Hematopoietic multipotent progenitor cell treated with erythropoietin and hydrocortisone succinate and interleukin-3 and kit ligand, for 4 days (in vitro differentiated cells): ENCODE results near the gene PRR5L.
A peak's percentile ranks its signal among the peaks of the same experiment; 100 is the strongest.

Source experiments
- DNase-seq: peaks from one replicate; pipeline ENCODE4 v3.0.0-alpha.2; 2015

Gene PRR5L

GRCh38 chr11:36447514-36447913 is 151.4 kb downstream of the PRR5L start:
- DNase-seq, result no peak

DNA sequence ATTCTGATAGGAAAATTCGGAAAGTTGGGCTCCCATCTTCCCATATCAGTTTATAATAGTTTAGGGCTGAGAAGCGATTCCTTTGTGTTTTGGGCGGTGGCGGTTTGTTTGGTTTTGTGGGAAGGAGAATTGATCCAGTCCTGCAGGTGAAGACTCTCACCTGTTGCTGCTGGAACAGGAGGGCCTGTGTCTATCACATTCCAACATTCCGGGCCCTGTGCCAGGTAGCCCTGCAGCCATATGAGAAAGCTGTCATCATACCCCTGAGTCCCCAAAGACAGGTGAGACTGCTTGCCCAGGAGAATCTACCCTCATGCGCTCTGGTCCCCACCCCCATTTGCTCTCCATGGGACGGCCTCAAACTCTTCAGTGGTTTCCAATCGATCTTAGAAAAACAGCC is 151.9 kb downstream of the PRR5L start:
- DNase-seq, result no peak

DNA sequence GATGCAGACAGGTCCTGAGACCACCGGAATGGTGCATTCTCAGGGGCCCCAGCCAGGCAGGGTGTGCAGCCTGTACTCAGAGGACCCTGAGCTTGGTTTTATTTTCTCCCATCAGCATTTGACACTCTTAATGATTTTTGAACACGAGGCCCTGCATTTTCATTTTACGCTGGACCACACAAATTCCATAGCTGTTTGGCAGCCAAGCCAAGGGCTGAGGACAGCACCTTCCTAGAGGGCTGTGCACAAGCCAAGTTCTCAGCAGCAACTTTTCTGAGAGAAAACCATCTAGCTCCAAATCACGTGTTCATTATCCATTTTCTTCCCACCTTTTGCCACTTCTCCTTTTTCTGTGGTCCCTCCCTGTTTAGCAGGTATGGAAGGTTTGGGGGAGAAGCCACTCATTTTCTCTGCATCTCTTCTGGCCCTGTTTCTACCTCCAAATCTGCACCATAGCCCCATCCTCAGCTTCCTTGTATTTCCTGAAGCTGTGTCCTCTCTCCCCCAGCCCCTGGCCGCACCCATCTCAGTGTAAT is 153.5 kb downstream of the PRR5L start:
- no peak for DNase-seq

DNA sequence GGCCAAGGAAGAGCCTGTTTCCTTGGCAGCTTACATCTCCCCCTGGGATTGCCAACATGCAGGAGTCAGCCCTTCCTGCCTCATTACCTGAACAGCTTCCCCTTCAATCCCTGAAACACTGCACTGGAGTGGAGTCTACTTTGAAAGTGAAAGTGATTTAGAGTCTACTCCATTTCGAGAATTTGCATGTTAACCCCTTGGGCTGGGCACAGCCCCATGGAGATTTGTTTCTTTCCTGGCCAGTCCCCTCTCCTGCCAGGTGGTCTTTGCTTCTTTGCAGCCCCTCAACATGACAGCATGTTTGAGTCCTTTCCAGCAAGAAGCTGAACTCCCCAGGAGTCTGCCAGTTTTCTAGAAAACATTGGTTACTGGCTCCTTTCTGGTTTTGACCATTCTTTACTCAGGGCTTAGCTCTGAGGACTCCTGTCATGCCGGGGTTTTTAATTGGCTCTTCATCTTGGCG is 154.1 kb downstream of the PRR5L start:
- DNase-seq, result no peak

DNA sequence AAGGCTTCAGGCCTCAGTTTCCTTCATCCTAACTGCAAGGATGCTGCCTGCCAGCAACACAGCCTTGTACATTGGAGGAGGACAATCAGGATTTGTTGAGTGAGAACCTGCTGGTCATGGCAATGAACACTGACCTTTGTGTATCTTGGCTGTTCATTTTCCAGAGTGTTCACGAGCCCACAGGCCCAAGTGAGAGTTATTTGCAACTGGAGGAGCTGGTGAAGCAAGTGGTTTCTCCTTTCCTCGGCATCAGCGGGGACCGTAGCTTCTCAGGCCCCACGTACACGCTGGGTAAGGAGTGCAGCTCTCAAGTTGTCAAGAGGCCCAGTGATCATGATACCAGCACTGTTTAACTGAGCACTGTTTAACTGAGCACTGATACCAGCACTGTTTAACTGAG is 155.0 kb downstream of the PRR5L start:
- DNase-seq, result no peak

GRCh38 chr11:36451681-36452080 is 155.6 kb downstream of the PRR5L start:
- DNase-seq, result no peak

GRCh38 chr11:36452236-36452940 is 156.3 kb downstream of the PRR5L start:
- peak; percentile 92 for DNase-seq

DNA sequence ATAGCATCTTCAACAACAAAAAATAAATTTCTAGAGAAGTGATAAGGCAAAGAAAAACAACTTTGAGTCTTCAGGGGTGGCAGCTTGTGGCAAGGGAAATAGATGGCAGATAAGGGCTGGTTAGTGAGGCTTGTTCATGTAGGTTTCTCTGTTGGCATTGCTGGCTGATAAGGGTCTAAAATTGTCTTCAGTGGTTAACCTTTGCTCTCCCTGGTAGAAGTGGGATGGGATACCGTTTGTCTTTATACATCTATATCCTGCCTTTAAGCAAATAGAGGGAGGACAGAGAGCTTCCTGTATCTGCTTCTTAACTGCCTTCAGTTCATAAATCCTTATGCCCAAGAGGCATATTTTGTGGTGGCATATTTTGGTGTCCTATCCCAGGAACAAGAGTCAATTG is 156.9 kb downstream of the PRR5L start:
- DNase-seq, result peak; percentile 89

- peak; percentile 52 for DNase-seq
These were observed 157.6 kb downstream of the PRR5L start for GRCh38 chr11:36453678-36454077.

GRCh38 chr11:36454551-36454940 is 158.5 kb downstream of the PRR5L start:
- DNase-seq, result no peak

DNA sequence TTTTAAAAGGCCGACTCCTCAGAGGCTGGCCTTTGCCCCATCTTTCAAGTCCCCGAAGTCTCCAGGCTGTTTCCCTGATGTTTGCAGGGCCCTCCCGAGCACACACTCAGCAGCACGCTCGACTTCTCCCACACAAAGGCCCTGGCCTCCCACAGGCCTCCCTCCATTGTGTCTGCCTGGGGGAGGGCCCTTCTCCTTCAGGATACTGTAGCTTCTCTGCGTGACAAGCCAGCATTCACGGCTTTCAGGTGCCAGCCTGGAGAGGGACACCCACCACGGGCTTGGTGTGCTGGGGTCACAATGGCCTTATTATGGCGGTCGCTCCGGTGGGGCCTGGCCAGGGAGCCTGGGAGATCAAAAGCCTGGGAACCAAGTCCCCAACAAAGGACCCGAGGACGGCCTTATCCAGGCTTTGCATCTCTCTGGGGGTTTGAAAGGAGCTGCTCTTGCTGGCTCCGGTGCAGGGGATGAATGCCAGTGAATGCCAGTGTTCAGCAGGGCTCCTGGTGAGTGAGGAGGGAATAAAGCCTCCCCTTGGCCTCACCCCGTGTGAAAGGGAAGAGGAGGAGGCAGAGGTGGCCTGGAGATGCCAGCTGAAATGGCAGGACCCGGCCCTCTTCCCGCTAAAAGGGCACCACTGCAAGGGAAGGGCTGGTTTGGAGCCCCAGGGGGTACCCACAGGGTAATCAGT is 159.0 kb downstream of the PRR5L start:
- no peak for DNase-seq

- peak; percentile 56 for DNase-seq
These were observed 159.6 kb downstream of the PRR5L start for GRCh38 chr11:36455658-36456111.

DNA sequence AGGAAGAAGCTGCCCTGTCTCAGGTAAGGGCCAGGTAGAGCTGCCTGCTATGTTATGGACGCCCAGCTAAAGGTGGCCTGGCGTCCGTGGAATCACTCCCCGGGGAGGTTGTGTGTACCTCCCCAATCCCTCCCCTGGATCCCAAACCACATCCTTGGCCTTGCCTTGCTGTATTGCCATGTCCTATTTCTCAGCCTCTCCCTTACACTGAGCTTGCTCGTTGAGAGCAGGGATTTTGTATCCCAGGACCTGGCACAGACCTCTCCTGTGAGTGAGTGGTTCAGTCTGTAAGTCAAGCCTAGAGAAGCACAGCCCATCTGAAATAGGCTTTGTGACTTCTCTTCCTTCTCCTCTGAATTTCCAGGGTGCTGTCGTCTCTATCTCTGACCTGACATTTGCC is 160.1 kb downstream of the PRR5L start:
- DNase-seq, result no peak

DNA sequence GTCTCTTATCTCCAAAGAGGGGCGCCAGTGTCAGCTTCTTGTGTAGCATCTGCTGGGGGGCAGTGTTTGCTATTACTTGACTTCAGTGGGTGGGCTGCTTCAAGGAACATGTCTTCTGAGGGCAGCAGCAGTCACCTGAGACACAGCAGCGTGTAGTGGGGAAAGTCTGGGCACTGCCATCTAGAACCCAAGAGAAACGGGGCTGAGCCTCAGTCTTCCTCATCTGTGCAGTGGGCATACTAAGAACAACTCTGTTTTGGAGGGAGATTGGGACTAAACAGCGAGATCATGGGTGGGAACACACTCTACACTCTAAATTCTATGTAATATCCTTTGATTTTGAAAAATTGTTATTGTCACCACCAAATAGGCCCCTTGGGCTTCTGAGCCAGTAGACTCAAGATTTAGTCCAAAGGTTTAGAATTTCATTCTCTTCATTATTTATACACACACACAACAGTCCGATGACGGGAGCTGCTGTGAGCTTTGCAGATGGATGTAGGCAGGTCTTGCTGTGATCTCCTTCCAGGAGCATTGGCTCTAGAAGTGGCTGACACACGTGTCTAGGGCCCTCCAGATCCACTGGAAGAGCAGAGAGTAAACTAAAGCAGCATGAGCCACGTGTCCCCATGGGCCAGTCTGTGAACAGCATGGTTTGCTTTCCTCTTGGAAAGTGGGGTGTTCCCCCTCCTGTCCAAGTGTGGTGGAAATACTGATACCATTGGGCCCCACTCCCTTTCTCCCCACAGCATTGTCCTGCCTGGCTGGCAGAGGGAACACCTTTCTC is 162.2 kb downstream of the PRR5L start:
- no peak for DNase-seq

GRCh38 chr11:36459046-36459445 is 163.0 kb downstream of the PRR5L start:
- no peak for DNase-seq

DNA sequence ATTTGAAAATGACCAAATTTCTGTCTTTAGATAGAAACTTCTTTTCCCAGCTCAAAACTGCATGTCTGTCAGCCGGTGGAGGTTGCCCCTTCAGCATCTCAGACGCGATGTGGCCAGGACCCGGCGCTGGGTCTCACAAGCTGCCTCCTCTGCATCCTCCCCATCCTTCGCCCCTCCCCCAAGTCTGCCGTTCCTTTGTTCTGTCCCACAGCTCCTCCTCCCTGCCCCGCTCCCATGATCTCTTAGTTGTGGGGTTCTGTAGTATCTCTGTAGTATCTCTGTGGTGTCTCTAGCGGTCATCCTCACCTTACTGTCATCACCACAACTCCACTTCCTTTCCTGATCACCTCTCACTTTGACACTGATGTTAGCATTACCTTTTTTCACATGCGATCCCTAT is 164.1 kb downstream of the PRR5L start:
- no peak for DNase-seq

DNA sequence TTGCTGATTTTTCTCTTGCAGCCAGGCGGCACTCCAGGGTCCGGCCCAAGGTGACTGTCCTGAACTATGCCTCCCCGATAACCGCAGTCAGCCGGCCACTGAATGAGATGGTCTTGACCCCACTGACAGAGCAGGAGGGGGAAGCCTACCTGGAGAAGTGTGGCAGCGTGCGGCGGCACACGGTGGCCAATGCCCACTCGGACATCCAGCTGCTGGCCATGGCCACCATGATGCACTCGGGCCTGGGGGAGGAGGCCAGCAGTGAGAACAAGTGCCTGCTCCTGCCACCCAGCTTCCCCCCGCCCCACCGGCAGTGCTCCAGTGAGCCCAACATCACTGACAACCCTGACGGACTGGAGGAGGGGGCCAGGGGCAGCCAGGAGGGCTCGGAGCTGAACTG is 166.2 kb downstream of the PRR5L start:
- DNase-seq, result no peak

GRCh38 chr11:36463781-36464180 is 167.7 kb downstream of the PRR5L start:
- no peak for DNase-seq

GRCh38 chr11:36464720-36465119 is 168.6 kb downstream of the PRR5L start:
- DNase-seq, result no peak

GRCh38 chr11:36465449-36466163 is 169.5 kb downstream of the PRR5L start:
- no peak for DNase-seq

DNA sequence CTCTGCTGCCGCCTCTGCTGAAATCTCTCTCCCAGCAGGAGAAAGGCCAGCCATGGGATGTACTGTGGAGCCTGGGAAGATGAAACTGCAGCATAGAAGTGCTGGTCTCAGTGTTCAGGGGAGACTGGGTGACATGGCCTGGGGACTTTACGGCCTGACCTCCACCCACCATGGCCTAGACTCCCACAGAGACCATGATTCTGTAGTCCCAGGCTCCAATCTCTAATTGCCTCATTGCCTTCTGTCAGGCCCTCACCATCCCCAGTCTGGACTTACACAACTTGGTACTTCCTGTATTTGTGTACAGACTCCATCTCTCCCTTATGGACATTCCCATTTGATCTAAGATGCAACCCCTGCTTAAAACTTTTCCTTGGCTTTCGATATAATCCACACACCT is 170.9 kb downstream of the PRR5L start:
- no peak for DNase-seq

GRCh38 chr11:36467916-36468315 is 171.8 kb downstream of the PRR5L start:
- DNase-seq, result no peak

GRCh38 chr11:36469063-36469462 is 173.0 kb downstream of the PRR5L start:
- peak; percentile 32 for DNase-seq
